Ureter (tissue), 1 donor: ENCODE measurements around the gene IFIH1. TPM values are rescaled to one million over a fixed set of nuclear protein-coding genes. Genes with fewer than 3 reads are reported as not detected.

ENCODE experiments used
- DNase-seq: peaks from one replicate; pipeline ENCODE4 v3.0.0-alpha.2; 2020; ENCODE audit warnings: low spot score
- total RNA-seq: library from RNA; stranded (reverse); gene quantifications from one replicate; pipeline ENCODE4 v1.2.4, GENCODE V29; 2023
- donor health status: DM: yes; HTN: yes; CAD: no.

Gene IFIH1
- 15.2 TPM for total RNA-seq

DNA sequence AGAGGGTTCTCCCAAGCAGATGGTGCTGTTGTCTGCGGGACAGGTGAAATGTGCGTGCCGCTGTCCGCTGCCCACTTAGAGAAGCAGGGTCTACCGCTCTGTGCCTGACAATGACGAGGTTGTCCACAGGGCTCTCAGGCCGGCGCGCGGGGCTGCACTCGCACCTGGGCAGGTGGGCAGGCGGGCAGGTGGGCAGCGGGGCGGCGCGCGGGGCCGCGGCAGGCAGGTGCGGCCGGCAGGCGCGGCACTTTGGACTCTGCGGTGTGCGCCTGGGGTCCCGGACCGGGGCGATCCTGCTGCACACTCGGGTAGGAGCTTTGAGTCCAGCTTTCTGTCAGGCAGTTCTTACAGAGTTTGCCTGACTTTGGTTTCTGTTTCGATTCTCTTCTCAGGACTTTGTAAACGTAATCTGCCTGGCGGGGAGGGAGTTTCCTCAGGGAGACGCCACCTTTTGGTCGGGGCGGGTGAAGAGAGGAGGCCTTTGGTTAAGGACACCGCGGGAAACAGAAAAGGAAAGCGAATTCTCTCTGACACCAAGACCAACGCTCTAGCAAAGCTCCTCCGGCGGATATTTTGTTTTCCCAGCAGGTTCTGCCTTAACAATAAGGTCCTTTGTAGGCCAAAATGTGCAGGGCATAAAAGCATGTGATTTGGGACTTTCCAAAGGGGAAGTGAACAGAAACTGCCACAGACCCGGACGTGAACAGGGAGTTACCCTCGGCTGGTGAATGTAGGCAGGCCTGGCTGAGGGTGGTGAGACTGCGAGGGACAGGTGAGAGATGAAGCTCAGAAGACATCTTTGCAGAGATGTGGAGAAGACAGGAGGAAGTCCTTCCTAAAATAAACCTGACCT, at the start of gene IFIH1:
TSS of gene IFIH1 (minus strand) at position 357 of the 853 bp plus-strand sequence. CDS start 377 bp downstream, outside the sequence.
- peak; percentile 84 for DNase-seq

DNA sequence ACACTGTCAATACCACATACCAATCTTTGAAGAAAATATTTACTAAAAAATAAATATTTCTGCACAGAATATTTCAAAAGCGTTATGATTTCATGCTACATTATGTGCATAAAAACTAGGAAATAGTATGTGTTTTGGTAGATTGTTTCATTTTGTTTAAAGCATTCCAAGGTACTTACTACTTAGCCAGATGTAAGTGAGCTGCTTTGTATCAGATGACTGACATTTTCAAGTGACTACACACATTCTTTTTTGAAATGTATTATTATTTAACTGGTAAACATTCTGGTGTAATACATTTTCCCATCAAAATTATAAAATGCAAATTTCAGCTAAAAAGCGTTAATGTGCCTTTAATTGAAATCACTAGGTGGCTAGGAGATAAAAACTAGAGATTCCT, 46.9 kb upstream of the IFIH1 start:
- DNase-seq = no peak

DNA sequence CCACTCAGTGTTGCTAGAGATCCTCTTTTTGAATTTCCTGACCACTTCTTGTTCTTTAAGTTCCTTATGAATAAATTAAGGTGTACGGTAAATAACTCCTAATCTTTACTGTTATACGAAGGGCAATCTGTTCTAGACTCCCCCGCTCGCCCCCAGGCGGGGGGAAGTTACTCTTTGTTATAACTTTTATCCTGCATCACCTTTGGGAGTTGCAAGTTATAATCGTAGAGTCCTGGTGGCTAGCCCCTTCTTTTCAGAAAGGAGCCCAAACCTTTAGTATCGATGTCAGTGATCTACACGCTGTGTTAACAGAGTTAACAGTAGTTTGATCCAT, 26.1 kb upstream of the IFIH1 start:
- no peak for DNase-seq

DNA sequence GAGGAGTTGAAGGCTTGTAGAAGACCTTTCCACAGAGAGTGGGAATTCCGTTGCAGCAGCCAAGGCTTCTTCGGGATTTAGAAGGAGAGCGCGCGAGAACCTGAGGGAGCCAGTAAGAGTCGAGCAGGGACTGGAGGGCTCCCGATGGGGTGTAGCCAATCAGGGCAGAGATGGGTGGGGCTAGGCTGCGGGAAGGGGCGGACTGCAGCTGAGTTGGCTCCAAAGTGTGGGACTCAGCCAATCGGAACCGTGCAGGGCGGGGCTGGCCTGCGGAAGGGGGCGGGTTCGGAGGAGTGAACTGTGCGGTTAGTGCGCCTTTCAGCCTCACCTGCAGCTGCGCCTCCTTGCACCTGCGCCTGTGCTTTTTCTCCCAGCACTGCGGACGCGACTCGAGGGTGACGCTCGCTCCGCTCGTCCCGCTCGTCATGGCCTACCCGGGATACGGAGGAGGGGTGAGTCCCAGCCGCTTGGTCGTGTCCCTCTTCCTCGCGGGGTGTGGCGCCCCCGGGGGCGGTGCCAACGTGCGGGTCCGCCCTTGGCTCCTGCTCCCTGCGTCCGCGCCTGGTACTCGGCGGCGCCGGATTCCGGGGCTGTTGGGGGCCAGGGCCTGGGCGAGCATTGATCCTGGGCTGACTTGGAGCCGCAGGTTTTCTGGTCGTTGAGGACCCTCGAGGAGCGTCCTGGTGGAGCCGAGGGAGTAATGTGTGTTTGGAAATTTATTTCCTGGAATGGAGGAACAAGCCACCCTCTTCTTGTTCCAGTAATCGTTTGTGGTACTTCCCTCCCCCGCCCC, 25.5 kb upstream of the IFIH1 start, which contains the start of gene GCA:
TSS of gene GCA (plus strand) at position 309 of the 793 bp plus-strand sequence. CDS start at position 426, 117 bp downstream.
- DNase-seq = peak; percentile 99

DNA sequence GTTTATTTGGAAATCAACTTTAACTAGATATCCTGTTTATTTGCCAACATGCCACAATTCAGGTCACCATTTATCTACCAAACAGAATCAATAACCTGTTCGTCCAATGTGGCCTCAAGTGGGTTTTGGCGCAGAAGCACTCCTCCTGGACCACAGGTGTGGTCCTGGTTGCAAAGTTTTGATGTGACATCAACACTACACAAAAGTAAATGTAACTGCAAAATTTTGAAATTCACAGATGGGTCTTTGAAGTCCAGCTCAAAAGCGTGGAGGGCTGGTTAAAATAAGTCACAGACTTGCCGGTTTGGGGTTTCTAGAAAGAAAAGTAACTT, 25.0 kb upstream of the IFIH1 start:
- no peak for DNase-seq

DNA sequence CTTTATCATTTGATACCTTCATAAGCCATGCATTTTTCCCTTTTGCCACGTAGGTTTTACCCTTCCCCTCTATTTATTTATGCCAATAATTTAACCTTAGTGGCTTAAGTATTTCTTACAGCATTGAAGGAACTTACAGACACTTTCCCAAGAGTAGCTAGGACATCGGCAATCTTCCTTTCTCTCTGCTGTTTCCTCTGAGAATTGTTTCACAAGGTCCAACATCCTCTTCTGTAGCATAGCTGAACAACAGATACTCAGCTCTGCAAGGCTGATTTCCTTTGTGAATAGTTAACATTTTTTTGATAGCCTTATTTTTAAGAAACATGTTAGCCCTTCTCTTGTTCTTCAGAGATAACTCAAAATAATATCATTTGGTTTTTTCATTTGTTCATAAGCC, 24.4 kb upstream of the IFIH1 start:
- DNase-seq = no peak

DNA sequence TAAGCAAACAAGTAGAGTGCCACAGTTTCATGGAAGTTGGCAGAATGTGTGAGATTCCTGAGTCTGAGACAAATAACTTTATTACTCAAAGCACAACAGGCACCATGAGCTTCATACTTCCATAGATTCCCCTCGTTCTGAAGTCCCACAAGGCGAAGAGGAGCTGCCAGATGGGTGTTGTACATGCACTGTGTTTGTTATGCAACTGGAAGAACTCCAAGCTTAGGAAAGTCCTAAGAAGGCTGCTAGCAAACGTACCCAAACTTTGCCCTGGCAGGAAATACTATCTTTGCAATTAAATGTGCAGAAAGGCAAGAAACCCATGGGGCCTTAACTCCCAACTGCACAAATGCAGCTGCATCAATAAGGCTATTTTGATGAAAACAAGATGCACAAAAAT, 23.8 kb upstream of the IFIH1 start:
- DNase-seq = no peak

DNA sequence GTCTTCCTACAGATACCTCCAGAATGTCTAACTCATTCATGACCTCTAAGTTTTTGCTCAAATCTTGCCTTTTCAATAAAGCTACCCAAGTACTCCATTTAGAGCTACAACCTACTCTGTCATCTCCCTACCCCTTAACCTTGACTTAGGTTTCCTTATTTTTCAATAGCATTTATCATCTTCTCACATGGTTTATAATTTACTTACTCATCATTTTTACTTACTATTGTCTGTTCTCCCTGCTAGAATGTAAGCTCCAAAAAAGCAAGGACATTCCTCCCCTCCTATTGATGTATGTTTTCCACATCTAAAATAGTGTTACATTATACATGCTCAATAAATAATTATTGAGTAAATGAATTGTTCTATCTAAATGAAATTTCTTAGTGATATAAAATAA, 22.3 kb upstream of the IFIH1 start:
- no peak for DNase-seq

DNA sequence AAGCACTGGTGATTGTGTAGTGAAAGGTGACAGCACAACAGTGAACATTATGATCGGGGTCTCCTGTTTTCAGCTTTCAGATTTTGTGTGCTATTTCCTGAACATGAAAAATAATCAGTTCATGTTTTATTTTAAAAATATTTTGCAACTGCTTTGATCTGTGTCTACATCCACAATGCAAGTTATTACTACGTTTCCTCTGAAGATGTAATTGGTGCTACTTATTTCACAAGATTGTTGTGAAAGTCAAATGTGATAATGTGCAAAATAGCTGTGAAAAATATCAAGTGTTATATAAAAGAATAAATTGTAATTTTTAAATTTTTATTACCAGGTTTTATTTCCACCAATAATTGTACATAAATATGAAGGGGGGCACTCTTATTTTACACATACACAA, 19.4 kb upstream of the IFIH1 start:
- DNase-seq = no peak

DNA sequence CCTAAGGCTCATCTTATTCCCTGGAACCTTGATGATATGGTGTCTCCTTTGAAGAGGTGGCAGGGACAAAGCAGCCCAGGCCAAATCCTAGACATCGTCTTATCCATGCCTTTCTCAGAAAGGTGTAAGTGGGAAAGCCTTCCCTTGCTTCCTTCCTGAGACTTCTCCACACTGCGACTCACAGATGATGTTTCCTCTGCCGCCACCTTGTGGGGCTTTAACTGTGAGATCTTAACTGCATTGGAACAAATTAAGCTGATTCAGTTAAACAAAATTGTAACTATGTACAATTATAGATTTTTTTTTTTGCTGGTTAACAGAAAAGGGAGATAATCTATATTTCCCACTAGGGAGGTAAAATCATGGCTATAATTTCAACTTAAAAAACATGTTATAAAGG, 15.5 kb upstream of the IFIH1 start:
- no peak for DNase-seq

DNA sequence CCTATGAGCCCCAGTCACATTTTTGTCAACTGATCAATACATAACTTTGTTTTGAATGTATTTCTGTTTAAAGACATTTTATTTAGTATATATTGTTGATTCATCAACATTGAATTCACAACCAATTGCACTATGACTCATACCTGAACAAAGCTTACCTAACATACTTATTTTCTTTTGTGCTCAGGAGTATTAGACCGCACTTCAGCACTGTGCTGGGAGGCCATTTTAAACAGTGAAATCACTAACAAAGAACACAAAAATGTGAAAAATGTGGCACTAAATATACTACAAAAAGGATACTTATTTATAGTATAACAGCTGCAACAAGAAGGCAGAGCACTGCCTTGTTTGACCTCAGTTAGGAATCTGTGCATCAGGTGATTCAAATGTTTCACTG, 12.4 kb upstream of the IFIH1 start:
- no peak for DNase-seq

DNA sequence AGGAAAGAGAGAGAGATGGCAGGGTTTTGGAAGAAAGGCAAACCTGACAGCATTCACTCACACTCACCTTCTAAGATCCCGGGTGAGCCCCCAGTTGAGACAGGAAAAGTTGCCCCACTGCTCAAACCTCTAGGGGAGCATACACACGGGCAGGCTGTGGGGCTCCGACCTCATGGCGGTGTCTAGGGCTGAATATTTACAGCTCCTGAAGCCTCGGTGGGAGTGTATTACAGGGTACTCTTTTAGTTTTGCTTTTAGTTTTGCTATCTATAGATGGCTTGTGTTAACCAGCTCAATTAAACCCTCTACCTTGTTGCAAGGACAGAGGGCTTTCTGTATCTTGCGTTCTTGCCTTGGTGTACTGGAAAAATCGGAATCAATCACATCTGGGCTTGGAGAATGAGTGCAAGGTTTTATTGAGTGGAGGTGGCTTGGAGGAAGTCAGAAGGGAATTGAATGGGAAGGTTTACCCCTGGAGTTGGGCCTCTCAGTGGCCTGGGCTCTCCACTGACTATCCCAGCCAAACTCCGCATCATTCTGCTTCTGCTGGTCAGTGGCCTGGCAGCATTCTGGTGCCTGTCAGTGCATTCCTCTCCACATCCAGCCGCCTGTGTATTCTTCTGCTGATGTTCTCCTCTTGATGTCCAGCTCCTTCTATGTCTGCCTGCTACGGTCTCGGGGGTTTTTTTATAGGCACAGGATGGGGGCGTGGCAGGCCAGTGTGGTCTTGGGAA, 10.1 kb upstream of the IFIH1 start:
- DNase-seq = no peak

DNA sequence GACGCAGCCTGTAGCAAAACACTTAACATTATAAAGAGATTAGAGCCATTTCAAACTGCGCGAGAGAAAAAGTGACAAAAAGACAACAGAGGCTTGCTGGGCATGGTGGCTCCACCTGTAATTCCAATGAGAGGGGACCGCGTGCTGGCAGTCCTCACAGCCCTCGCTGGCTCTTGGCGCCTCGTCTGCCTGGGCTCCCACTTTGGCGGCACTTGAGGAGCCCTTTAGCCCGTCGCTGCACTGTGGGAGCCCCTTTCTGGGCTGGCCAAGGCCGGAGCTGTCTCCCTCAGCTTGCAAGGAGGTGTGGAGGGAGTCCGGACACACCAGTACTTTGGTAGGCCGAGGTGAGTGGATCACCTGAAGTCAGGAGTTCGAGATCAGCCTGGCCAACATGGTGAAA, 9.3 kb upstream of the IFIH1 start:
- DNase-seq = no peak

DNA sequence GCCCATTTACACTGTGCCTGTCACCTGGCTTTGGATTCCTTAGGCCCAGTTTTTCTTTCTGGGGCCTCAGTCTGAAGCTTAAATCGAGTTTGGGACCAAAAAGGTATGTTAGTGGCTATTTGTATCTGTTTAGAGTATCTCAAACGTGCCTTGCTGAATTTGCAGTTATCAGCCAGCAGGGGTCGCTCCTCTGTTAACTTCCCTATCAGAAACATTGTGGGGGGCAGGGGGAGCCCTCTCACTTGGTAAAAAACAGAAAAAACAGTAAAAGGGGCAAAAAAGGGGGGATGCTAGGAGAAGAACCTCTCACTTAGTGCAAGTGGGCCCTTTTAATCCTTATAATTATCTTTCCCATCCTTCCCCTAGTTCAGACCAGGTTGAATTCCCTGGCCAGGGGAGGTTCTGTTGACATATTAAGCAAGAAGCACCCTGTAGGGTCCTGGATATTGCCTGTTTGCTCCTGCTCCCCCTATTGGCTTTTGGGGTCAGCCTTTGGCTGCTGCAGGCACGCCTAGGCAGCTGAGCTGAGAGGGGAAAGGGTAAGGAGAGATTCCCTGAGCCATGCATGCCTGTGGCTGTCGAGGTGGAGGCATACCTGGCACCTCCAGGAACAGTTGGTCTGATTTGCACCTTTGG, 8.8 kb upstream of the IFIH1 start:
- DNase-seq = no peak

DNA sequence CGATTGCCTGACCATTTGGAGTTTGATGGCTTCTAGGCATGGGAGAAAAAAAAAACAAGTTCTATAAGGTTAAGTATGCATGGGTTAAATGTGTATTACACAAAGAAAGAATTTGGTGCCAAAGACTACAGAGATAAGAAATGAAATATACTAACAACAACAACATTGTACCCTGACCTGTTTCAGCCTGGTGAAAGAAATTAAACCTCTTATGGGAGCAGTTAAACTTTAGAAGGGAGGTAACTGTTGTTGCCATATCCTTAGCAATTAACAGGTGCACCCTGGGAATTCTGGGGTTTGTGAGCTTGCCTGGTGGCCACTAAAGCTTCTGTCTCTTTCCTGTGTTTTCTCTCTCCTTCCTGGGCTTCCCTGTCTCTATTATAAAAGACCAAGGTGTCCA, 6.5 kb upstream of the IFIH1 start:
- no peak for DNase-seq

DNA sequence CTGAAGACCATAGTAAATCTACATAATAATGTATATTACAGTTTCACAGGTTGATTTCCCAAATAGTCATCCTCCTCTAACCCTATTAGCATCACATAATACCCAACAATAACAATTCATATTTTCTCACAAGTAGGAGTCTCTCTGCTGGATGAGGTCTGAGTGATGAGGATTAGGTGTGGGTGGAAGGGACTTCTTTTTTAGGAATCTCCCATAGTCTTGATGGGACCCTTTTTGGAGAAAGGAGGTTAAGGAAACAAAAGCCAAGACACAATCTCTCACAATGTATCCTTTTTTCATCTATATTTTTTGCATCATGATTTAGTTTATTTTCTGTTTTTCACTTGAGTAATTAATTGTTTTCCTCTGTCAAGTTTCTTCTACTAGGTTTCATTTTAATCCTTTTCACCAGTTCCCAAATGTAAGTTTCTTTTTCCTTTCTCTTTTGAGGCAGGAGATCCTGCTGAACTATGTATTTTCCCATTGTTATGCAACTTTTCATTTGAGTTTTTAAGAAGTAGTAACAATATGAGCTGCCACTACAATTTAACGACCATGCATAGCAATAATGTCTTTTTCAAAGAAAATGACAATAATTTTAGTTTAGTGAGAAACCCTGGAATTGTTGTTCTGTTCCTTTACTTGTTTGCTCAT, 2.5 kb upstream of the IFIH1 start:
- no peak for DNase-seq

DNA sequence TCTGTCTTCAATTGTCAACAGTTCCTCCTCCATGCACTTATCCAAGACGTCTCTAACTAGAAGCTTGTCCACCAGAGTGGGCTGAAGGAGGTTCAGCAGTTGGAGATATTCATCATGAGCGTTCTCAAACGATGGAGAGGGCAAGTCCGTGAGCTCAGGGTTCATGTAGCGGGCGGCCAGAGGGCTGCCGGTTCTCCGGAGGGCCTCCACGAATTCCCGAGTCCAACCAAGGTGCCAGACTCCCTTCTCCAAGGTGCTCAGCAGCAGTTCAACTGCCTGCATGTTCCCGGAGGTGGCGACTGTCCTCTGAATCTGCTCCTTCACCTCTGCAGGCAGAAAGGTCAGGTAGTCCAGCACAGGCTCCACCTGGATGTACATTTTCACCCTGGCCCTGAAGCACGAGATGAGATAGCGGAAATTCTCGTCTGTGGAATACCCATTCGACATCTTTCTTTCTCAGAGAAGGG, 590 bp downstream of the IFIH1 start:
- peak; percentile 46 for DNase-seq

DNA sequence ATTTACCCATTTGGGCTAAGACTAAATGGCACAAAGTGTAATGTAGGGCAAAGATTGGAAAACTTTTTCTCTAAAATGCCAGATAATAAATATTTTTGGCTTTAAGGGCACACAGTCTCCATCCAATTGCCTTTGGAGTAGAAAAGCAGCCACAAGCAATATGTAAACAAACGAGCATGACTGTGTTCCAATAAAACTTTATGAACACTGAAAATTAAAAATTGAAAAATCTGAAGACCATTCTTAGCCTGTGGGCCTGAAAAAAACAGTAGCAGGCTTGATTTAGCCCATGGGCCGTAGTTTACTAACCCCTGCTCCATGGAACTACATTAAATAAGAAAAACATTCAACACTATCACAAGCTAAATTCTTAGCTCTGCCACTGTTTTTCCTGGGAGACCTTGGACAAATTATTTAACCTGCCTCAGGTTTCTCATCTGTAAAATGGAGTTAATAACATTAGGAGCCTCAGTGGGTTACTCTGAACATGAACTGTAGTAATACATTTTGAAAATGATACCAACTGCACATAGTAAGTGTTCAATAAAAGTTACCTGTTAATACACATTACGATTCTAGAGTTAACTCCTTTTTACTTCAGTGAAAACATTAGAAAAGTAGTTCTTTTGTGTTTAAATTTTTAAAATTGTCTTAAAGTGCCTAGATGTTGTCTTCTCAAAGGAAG, 1.3 kb downstream of the IFIH1 start:
- DNase-seq = no peak

DNA sequence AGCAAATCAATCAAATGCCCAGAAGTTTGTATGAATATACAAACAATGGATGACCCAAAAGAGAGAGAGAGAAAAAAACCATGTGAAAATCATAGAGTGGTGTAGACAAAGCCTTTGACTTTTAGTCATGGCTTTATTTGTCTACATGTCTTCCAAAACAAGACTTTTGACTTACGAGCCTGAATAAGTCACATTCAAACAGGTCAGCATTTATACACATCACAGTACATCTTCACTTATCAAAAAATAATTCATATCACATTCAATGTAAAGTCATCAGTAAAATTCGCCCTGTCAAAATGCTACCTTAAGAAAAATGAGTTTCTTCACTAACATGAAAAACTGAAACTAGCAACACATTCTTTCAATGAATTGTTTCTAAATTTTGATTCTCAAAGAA, 1.9 kb downstream of the IFIH1 start:
- DNase-seq = no peak

DNA sequence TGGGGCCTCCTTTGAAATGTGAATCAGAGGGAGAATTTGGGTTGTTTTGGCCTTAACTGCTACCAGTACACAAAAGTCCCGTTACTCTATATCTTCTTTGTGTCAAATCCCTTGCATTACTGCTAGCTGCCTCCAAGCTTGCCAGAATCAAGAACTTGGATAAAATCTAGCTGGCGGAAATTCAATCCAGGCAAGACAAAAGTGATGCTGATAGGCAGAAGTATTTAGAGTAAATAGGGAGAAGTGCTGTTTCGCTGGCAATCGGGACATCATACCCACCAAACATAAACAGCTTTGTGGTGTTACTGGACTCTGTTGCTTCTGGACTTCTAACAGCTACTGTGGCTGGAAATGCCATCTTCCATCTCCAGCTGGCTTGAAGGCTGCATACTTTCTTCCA, 2.5 kb downstream of the IFIH1 start:
- no peak for DNase-seq

DNA sequence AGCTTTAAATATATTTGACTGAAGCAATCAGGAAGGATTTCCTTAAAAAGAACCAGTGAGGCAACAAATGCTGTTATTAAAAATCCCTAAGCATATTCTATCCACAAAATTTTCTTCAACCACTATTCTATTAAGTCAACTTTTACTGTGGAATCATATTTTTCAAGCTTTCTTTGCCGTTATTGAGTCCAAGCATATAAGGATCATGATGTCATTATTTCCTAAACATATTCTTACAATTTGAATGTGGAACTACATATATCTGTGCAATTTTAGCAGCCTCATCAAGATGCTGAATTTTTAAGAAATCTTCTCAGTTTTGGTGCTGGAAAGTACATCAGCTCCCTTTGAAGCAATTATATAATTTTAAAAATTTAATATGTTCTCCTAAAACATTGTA, 5.6 kb downstream of the IFIH1 start:
- no peak for DNase-seq
